Neural crest cell (in vitro differentiated cells): ENCODE measurements around the gene CDC42EP1. TPM values are rescaled to one million over a fixed set of nuclear protein-coding genes. Genes with fewer than 3 reads are reported as not detected.
A peak's percentile ranks its signal among the peaks of the same experiment; 100 is the strongest.

Source experiments
- DNase-seq: peaks from one replicate; pipeline ENCODE4 v3.0.0; 2021; ENCODE audit warnings: low read depth, mixed read lengths, low spot score
- H3K27ac Mint-ChIP-seq: one replicate; pipeline ENCODE4 v1.8.0; 2021; ENCODE audit warnings: mild to moderate bottlenecking, mixed read lengths; ENCODE audit not compliant: unreplicated experiment
- H3K27me3 Mint-ChIP-seq: 2 replicates; pipeline ENCODE4 v1.8.0; 2021; ENCODE audit warnings: low read depth, mild to moderate bottlenecking, mixed read lengths
- H3K36me3 Mint-ChIP-seq: 2 replicates; pipeline ENCODE4 v1.8.0; 2021; ENCODE audit warnings: low read depth, mild to moderate bottlenecking, mixed read lengths
- H3K4me1 Mint-ChIP-seq: 2 replicates; pipeline ENCODE4 v1.8.0; 2021; ENCODE audit warnings: mixed read lengths
- H3K4me3 Mint-ChIP-seq: one replicate; pipeline ENCODE4 v1.8.0; 2021; ENCODE audit warnings: mild to moderate bottlenecking, mixed read lengths
- H3K9me3 Mint-ChIP-seq: 2 replicates; pipeline ENCODE4 v1.8.0; 2021; ENCODE audit warnings: mixed read lengths
- CTCF ChIP-seq: fragments of 200-600 bp; sonication (generic); conservative IDR thresholded peaks from 2 replicates; pipeline ENCODE4 v1.5.0; 2021; ENCODE audit warnings: antibody characterized with exemption, mild to moderate bottlenecking
- total RNA-seq: library from RNA; stranded (reverse); gene quantifications from 2 replicates; pipeline ENCODE4 v1.2.1, GENCODE V29; 2021

Gene CDC42EP1
- total RNA-seq, 1 donor from 2014 or later: 22.6 TPM

- DNase-seq: peak; percentile 97
- Mint-ChIP-seq H3K9me3 (no peaks in the 10 kb centered on the region), H3K36me3 (no peaks in the 10 kb centered on the region), H3K27ac (peak overlapping the region; percentile 86), H3K4me1 (peaks cover 37% of the 10 kb centered on the region), H3K27me3 (peaks cover 28% of the 10 kb centered on the region), H3K4me3 (peak overlapping the region; percentile 93)
- peak; percentile 83 for TF ChIP-seq CTCF
These were observed 1.1 kb downstream of the CDC42EP1 start for GRCh38 chr22:37561212-37562048.

GRCh38 chr22:37562049-37562875 is 2.0 kb downstream of the CDC42EP1 start:
- peak overlapping the region; percentile 93 for H3K4me3 Mint-ChIP-seq
- TF ChIP-seq CTCF: no peak
- no peaks in the 10 kb centered on the region for H3K9me3 Mint-ChIP-seq
- no peaks in the 10 kb centered on the region for H3K36me3 Mint-ChIP-seq
- H3K27me3 Mint-ChIP-seq: peaks cover 28% of the 10 kb centered on the region
- H3K4me1 Mint-ChIP-seq: peaks cover 30% of the 10 kb centered on the region
- peak overlapping the region; percentile 86 for H3K27ac Mint-ChIP-seq
- no peak for DNase-seq

- Mint-ChIP-seq H3K4me3 (peak overlapping the region; percentile 93), H3K36me3 (no peaks in the 10 kb centered on the region), H3K9me3 (no peaks in the 10 kb centered on the region), H3K27me3 (peaks cover 28% of the 10 kb centered on the region), H3K4me1 (peaks cover 30% of the 10 kb centered on the region), H3K27ac (peak overlapping the region; percentile 99)
- no peak for DNase-seq
- no peak for TF ChIP-seq CTCF
These were observed 3.1 kb downstream of the CDC42EP1 start for GRCh38 chr22:37563153-37564081.

GRCh38 chr22:37564111-37564711 is 3.9 kb downstream of the CDC42EP1 start:
- H3K4me3 Mint-ChIP-seq: peak overlapping the region; percentile 93
- H3K27me3 Mint-ChIP-seq: peaks cover 23% of the 10 kb centered on the region
- H3K4me1 Mint-ChIP-seq: peaks cover 30% of the 10 kb centered on the region
- DNase-seq: no peak
- no peaks in the 10 kb centered on the region for H3K9me3 Mint-ChIP-seq
- no peak for TF ChIP-seq CTCF
- no peaks in the 10 kb centered on the region for H3K36me3 Mint-ChIP-seq
- no peak overlapping the region for H3K27ac Mint-ChIP-seq
